GM18873 (cell line): ENCODE data around the gene OR51E1.

Source experiments
- ATAC-seq: cut with Tn5 transposase; IDR thresholded peaks from one replicate; pipeline ENCODE4 v1.9.1; 2021; ENCODE audit warnings: mild to moderate bottlenecking, moderate library complexity, moderate number of reproducible peaks; ENCODE audit not compliant: unreplicated experiment, low FRiP score

OR51E1 gene, protein sequence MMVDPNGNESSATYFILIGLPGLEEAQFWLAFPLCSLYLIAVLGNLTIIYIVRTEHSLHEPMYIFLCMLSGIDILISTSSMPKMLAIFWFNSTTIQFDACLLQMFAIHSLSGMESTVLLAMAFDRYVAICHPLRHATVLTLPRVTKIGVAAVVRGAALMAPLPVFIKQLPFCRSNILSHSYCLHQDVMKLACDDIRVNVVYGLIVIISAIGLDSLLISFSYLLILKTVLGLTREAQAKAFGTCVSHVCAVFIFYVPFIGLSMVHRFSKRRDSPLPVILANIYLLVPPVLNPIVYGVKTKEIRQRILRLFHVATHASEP

DNA sequence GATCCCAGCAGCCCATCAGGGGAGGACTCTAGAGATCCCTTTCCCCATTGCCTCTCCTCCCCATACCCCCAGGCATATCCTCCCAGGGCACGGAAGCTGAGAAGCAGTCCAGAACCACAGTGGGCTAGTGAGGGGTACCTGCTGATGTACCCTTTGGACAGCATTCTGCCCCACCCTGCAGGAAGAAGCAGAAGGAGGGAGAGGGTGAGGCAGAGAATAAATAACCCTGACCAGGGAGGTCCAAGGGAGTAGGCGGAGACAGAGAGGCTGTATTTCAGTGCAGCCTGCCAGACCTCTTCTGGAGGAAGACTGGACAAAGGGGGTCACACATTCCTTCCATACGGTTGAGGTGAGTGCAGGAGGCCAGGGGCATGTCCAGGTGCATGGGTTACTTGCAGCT is at the start of gene OR51E1:
OR51E1 (plus strand) TSS at position 301 of the 400 bp plus-strand sequence. CDS start 8,545 bp downstream, outside the sequence.
- no peak for ATAC-seq

DNA sequence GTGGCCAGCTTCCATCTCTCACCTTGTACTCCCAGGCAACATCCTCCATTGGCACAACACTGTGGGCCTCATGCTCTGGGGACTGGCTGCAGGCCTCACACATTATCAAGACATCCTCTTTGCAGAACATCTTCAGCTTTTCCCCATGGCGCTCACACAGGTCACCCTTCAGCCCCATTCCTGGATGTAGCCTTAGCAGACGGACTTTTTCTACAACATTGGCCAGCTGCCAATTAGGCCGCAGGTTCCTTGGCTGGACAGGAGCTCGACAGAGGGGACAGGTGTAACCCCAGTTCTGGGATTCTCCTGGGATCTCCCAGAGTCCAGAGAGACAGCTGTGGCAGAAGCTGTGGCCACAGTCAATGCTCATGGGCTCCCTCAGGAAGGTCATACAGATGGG is 38.7 kb upstream of the OR51E1 start:
- ATAC-seq = no peak

DNA sequence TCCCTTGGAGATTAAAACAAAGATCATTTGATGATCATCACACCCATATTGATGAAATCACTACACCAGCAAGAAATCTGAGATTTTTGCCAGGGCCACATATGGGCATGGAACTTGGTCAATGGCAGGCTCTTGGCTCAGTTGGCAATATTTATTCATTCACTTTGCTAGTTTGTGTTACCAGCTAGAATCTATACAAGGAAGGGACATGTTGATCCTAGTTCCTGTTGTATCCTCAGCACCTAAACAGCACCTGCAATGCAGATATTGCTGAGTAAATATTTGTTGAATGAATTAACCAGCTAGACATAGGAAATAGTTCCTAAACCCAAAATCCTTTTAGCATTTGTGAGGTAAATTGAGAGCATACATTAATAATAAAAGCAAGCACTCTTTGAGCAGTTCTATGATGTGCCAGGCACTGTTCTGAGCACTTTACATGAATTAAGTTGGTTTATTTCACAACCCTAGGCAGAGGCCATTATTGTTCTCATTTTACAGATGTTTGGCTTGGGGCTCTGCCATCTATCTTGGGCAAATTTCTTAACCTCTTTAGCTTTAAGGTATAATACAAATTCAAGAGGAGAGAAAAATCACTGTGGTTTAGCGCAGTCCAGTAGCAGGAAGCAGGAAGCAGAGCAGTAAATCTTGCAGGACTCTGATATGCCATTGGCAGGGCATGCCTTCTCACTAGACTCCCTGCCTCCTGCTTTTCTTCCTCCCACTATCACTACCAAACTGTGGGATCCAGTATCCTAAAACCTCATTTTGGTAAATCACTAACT is 37.4 kb upstream of the OR51E1 start:
- ATAC-seq = no peak

- ATAC-seq = no peak
Observed at GRCh38 chr11:4607096-4607495, 36.7 kb upstream of the OR51E1 start.

- ATAC-seq = peak; percentile 98
Observed at GRCh38 chr11:4607781-4608666, 35.8 kb upstream of the OR51E1 start, which contains the start of gene TRIM68. TRIM68 (minus strand) TSS chr11:4608231; CDS start chr11:4605504, 2,727 bp downstream.

DNA sequence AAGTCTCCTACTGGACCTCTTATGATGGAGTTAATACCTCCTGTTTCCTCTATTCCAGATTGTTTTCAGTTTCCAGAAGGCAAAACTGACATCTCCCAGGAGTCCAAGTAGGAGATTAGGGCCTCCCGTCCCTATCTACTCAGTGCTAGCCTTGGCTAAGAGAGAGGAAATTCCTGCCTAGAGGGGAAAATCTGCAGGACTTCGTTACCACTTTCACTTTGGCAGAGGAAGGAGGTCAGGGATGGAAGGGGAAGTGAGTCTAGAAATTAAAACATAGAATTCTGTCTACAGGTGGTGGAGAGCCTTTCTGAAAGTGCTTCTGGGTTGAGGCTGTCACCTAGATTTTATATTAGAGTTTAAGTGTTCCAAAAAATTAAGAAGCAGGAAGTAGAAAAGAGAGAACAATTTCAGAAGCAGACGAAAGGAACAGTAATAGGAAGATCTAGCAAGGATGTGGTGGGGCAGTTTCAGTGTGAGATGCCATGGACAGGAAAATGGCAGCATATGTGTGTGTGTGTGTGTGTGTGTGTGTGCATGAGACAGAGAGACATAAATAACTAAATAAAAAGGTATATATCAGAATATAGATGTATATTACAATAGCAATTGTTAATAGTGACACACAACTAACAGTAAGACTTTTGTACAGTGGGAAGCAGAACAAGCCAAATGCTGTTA is 33.4 kb upstream of the OR51E1 start:
- no peak for ATAC-seq

- ATAC-seq = no peak
Observed at GRCh38 chr11:4611986-4612385, 31.8 kb upstream of the OR51E1 start.

DNA sequence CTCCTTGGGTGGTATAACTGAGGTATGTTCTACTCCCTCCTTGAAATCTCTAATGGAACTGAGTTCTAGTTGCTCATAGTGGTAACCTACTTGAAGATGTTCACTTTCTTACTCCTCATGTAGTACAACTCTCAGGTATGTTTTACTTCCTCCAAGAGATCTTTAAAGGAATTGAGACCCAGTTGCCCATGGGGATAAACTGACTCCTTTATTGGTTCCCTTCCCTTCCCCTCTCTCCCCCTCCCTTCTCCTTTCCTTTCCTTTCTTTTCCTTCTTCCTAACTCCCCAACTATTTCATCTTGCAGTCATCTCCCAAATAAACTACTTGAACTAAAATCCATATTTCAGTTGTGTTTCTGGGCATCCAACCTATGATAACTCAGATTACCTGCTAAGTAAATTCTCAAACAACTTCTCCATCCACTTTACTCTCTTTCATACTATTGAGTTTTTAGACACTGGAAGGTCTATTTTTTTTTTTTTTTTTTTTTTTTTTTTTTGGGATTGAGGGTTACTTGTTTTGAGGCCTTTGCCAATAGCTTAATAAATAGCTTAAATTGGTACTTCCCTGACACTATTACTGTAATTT is 27.8 kb upstream of the OR51E1 start:
- ATAC-seq = no peak

- no peak for ATAC-seq
Observed at GRCh38 chr11:4619514-4619913, 24.3 kb upstream of the OR51E1 start.

- ATAC-seq = no peak
Observed at GRCh38 chr11:4626207-4627099, 17.3 kb upstream of the OR51E1 start.

- no peak for ATAC-seq
Observed at GRCh38 chr11:4636136-4636535, 7.6 kb upstream of the OR51E1 start.

- ATAC-seq = peak; percentile 83
Observed at GRCh38 chr11:4636962-4637661, 6.7 kb upstream of the OR51E1 start, which contains the start of gene OR51D1. OR51D1 (plus strand) TSS chr11:4637477; CDS start chr11:4639791, 2,314 bp downstream.

- ATAC-seq = no peak
Observed at GRCh38 chr11:4637662-4638047, 6.1 kb upstream of the OR51E1 start.

GRCh38 chr11:4639931-4640330 is 3.9 kb upstream of the OR51E1 start:
- no peak for ATAC-seq

DNA sequence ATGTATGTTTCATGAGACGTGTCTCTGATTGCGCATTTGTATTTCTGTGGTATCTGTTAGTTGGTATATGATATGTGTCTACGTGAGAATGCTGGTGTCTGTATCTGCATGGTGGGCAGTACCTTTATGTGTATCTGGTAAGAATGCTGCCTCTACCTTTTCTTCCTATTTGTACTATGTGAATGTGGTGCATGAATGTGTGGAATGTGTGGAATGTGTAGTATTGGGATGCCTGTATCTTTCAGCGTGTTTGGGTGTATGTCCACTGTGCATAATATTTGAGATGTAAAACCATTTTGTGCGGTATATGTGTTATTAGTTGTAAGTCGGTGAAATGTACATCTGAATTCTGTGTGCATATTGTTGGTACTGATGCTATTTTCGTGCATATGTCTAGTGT is 2.3 kb upstream of the OR51E1 start:
- no peak for ATAC-seq

DNA sequence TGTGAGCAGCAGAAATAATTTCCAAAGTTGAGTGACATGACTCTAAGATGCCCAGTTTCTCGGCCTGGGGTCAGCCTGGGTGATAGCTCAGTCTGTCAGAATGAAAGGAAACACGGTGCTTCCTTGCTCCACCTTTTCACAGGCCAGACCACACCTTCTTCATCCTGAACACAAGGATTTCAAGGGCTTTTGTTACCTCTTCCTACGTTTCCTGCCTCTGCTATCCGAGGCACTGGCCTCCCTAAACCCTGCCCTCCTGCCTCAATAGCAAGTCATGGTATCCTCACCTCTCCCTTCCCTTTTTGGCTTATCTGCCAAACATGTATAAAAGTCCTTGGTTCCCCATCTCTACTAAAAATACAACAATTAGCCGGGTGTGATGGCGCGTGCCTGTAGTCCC is 1.7 kb upstream of the OR51E1 start:
- ATAC-seq = no peak

- ATAC-seq = no peak
Observed at GRCh38 chr11:4643076-4643475, 706 bp upstream of the OR51E1 start.

GRCh38 chr11:4644233-4644632 is 451 bp downstream of the OR51E1 start:
- ATAC-seq = no peak
